H1 (cell line): ENCODE results near the gene RMND5A. TPM values are rescaled to one million over a fixed set of nuclear protein-coding genes. Genes with fewer than 3 reads are reported as not detected.

Experiments
- CTCF ChIA-PET: fragments of 300-600 bp; sonication (Branson Sonifier 250); formaldehyde crosslinking; loops from one replicate; lab custom pipeline; 2021; ENCODE audit not compliant: partially characterized antibody; lab: Charles Lee
- POLR2A ChIA-PET: fragments of 300-600 bp; sonication (Branson Sonifier 250); formaldehyde crosslinking; loops from one replicate; lab custom pipeline; 2021; ENCODE audit warnings: inconsistent platforms; ENCODE audit not compliant: partially characterized antibody; lab: Charles Lee
- DNase-seq, 2 experiments: peaks; one replicate each; pipeline versions ENCODE4 v3.0.0 to v3.0.0-alpha.2; 2010 to 2022; ENCODE audit warnings: low spot score in 2 of 2, low read depth in 1 of 2, mixed read lengths in 1 of 2
- FAIRE-seq: peaks from 2 replicates; lab custom pipeline; 2011; peaks lifted over from hg19 to GRCh38; lab: Jason Lieb, UNC
- H2AFZ ChIP-seq: 2 replicates; pipeline ENCODE4 v1.8.1; 2012; ENCODE audit warnings: low read length, inconsistent platforms
- H2AK5ac ChIP-seq: 2 replicates; pipeline ENCODE4 v1.6.1; 2013; ENCODE audit warnings: low read depth, low read length
- H2BK120ac ChIP-seq: replicated peaks from 2 replicates; pipeline ENCODE3; 2013; ENCODE audit warnings: low read depth, low read length, inconsistent platforms
- H2BK12ac ChIP-seq: 2 replicates; pipeline ENCODE4 v1.6.1; 2013; ENCODE audit warnings: low read depth, low read length
- H2BK15ac ChIP-seq: 2 replicates; pipeline ENCODE4 v1.6.1; 2013; ENCODE audit warnings: low read length
- H2BK20ac ChIP-seq: 2 replicates; pipeline ENCODE4 v1.6.1; 2013; ENCODE audit warnings: low read length
- H2BK5ac ChIP-seq: 2 replicates; pipeline ENCODE4 v1.6.1; 2013; ENCODE audit warnings: low read depth, low read length
- H3K14ac ChIP-seq: 2 replicates; pipeline ENCODE4 v1.6.1; 2013; ENCODE audit warnings: inconsistent platforms; ENCODE audit not compliant: insufficient read length
- H3K18ac ChIP-seq: 2 replicates; pipeline ENCODE4 v1.6.1; 2013; ENCODE audit warnings: low read length; ENCODE audit errors: extremely low read depth
- H3K23ac ChIP-seq: 2 replicates; pipeline ENCODE4 v1.6.1; 2013; ENCODE audit warnings: inconsistent platforms; ENCODE audit not compliant: insufficient read length
- H3K23me2 ChIP-seq: 2 replicates; pipeline ENCODE4 v1.6.1; 2013; ENCODE audit warnings: low read depth, low read length
- H3K27ac ChIP-seq: 2 replicates; pipeline ENCODE4 v1.6.1; 2011; ENCODE audit warnings: low read depth, low read length, inconsistent platforms
- H3K27me3 ChIP-seq, 4 experiments: replicated peaks in 1 of 4; 1 replicate in 1 of 4; 2 replicates in 3 of 4; pipeline versions ENCODE4 v1.6.1 to v1.8.1; 2011 to 2013; ENCODE audit warnings: low read length in 3 of 4, mild to moderate bottlenecking in 3 of 4, inconsistent platforms in 2 of 4, mixed read lengths in 2 of 4, moderate library complexity in 1 of 4; ENCODE audit not compliant: control insufficient read depth in 3 of 4, insufficient read depth in 3 of 4; ENCODE audit errors: extremely low read depth in 1 of 4
- H3K36me3 ChIP-seq, 4 experiments: 2 replicates each; pipeline versions ENCODE4 v1.6.1 to v1.8.1; 2011 to 2013; ENCODE audit warnings: mild to moderate bottlenecking in 4 of 4, low read length in 3 of 4, moderate library complexity in 2 of 4, control low read depth in 1 of 4, inconsistent platforms in 1 of 4; ENCODE audit not compliant: insufficient read depth in 4 of 4, control insufficient read depth in 2 of 4
- H3K4ac ChIP-seq: replicated peaks from 2 replicates; pipeline ENCODE3; 2013; ENCODE audit warnings: low read length, low read depth, mixed read lengths, inconsistent platforms; ENCODE audit not compliant: insufficient read length
- H3K4me1 ChIP-seq, 4 experiments: replicated peaks in 1 of 4; 1 replicate in 1 of 4; 2 replicates in 3 of 4; pipeline versions ENCODE4 v1.6.1 to v1.8.1; 2011 to 2013; ENCODE audit warnings: low read length in 3 of 4, inconsistent platforms in 2 of 4, mixed read lengths in 1 of 4; ENCODE audit not compliant: insufficient read depth in 4 of 4, control insufficient read depth in 3 of 4
- H3K4me2 ChIP-seq, 2 experiments: 2 replicates each; pipeline versions ENCODE4 v1.6.1 to v1.8.1; 2011 to 2013; ENCODE audit warnings: low read depth in 2 of 2, low read length in 2 of 2, control low read depth in 1 of 2, inconsistent platforms in 1 of 2, mild to moderate bottlenecking in 1 of 2; ENCODE audit not compliant: insufficient read depth in 1 of 2
- H3K4me3 ChIP-seq, 4 experiments: fragments of 200-600, 300-600 bp in 1 of 4; sonication (generic), shearing (Covaris generic), sonication (Bioruptor Twin) in 1 of 4; 2 replicates each; pipeline versions ENCODE4 v1.5.1 to v1.8.1; 2011 to 2016; ENCODE audit warnings: low read length in 4 of 4, low read depth in 3 of 4, control low read depth in 2 of 4, inconsistent platforms in 2 of 4, mild to moderate bottlenecking in 2 of 4, mixed read lengths in 1 of 4, moderate library complexity in 1 of 4; ENCODE audit not compliant: insufficient read depth in 2 of 4; ENCODE audit errors: extremely low read depth in 1 of 4
- H3K56ac ChIP-seq: replicated peaks from 2 replicates; pipeline ENCODE3; 2013; ENCODE audit warnings: low read depth, mild to moderate bottlenecking, mixed read lengths, low read length, inconsistent platforms; ENCODE audit not compliant: insufficient read length
- H3K79me1 ChIP-seq: 2 replicates; pipeline ENCODE4 v1.6.1; 2013; ENCODE audit warnings: low read depth, low read length, control low read depth
- H3K79me2 ChIP-seq, 2 experiments: 2 replicates each; pipeline versions ENCODE4 v1.6.1 to v1.8.1; 2012 to 2013; ENCODE audit warnings: low read length in 2 of 2, mild to moderate bottlenecking in 2 of 2, inconsistent platforms in 1 of 2; ENCODE audit not compliant: insufficient read depth in 2 of 2, control insufficient read depth in 1 of 2
- H3K9ac ChIP-seq, 4 experiments: replicated peaks in 1 of 4; 1 replicate in 1 of 4; 2 replicates in 3 of 4; pipeline versions ENCODE4 v1.6.1 to v1.8.1; 2011 to 2013; ENCODE audit warnings: low read depth in 3 of 4, low read length in 3 of 4, control low read depth in 2 of 4, mild to moderate bottlenecking in 2 of 4, moderate library complexity in 2 of 4, inconsistent platforms in 1 of 4; ENCODE audit errors: extremely low read depth in 1 of 4
- H3K9me3 ChIP-seq, 2 experiments: 2 replicates each; pipeline versions ENCODE4 v1.6.1 to v1.8.1; 2012 to 2013; ENCODE audit warnings: mild to moderate bottlenecking in 2 of 2, moderate library complexity in 2 of 2, control low read depth in 1 of 2, inconsistent platforms in 1 of 2, low read depth in 1 of 2, low read length in 1 of 2, mixed read lengths in 1 of 2; ENCODE audit not compliant: insufficient read depth in 2 of 2
- H4K20me1 ChIP-seq, 2 experiments: replicated peaks in 1 of 2; 2 replicates each; pipeline versions ENCODE3 to v1.8.1; 2011 to 2013; ENCODE audit warnings: inconsistent platforms in 2 of 2, low read length in 2 of 2, mild to moderate bottlenecking in 1 of 2; ENCODE audit not compliant: insufficient read depth in 2 of 2, control insufficient read depth in 1 of 2
- H4K5ac ChIP-seq: 2 replicates; pipeline ENCODE4 v1.6.1; 2013; ENCODE audit warnings: low read length, low read depth, mixed read lengths, inconsistent platforms; ENCODE audit not compliant: insufficient read length
- H4K8ac ChIP-seq: 2 replicates; pipeline ENCODE4 v1.8.0; 2013; ENCODE audit warnings: mild to moderate bottlenecking, moderate library complexity, low read length, inconsistent platforms; ENCODE audit not compliant: insufficient read depth; ENCODE audit errors: extremely low read depth
- H4K91ac ChIP-seq: replicated peaks from 2 replicates; pipeline ENCODE3; 2013; ENCODE audit warnings: low read length, mixed read lengths, inconsistent platforms; ENCODE audit not compliant: insufficient read length
- BCL11A ChIP-seq, 2 experiments: IDR thresholded peaks; one replicate each; pipeline ENCODE4 v1.6.1; 2011; ENCODE audit warnings: low read depth in 2 of 2, low read length in 2 of 2, mild to moderate bottlenecking in 2 of 2
- BRCA1 ChIP-seq: IDR thresholded peaks from 2 replicates; pipeline ENCODE4 v1.6.1; 2012; ENCODE audit warnings: low read depth, low read length, improper control_type of control experiment
- EGR1 ChIP-seq: IDR thresholded peaks from 2 replicates; pipeline ENCODE4 v1.6.1; 2011; ENCODE audit warnings: low read depth, low read length, borderline replicate concordance
- HDAC2 ChIP-seq, 2 experiments: fragments of 300-600 bp in 1 of 2; sonication (generic) in 1 of 2; IDR thresholded peaks; 2 replicates each; pipeline ENCODE4 v1.6.1; 2011 to 2012; ENCODE audit warnings: low read depth in 2 of 2, low read length in 2 of 2, mild to moderate bottlenecking in 2 of 2, moderate library complexity in 2 of 2, borderline replicate concordance in 1 of 2, inconsistent platforms in 1 of 2
- JUND ChIP-seq: IDR thresholded peaks from 2 replicates; pipeline ENCODE4 v1.6.1; 2011; ENCODE audit warnings: mild to moderate bottlenecking, improper control_type of control experiment, low read length
- KDM1A ChIP-seq: fragments of 200-600, 300-600 bp; sonication (generic); IDR thresholded peaks from 2 replicates; pipeline ENCODE4 v1.7.1; 2016; ENCODE audit warnings: mild to moderate bottlenecking, low read length, borderline replicate concordance
- NRF1 ChIP-seq: IDR thresholded peaks from 2 replicates; pipeline ENCODE4 v1.6.1; 2011; ENCODE audit warnings: mild to moderate bottlenecking, low read depth, low read length, improper control_type of control experiment
- SP2 ChIP-seq: IDR thresholded peaks from 2 replicates; pipeline ENCODE4 v1.6.1; 2012; ENCODE audit warnings: mild to moderate bottlenecking, low read length, inconsistent platforms
- TAF1 ChIP-seq: IDR thresholded peaks from 2 replicates; pipeline ENCODE4 v1.6.1; 2011; ENCODE audit warnings: mild to moderate bottlenecking, low read depth, low read length
- YY1 ChIP-seq: IDR thresholded peaks from 2 replicates; pipeline ENCODE4 v1.6.1; 2011; ENCODE audit warnings: low read depth, mild to moderate bottlenecking, low read length
- WGBS, 2 experiments: shearing (Covaris generic) in 1 of 2; methylation state at CpG; one replicate each; pipeline versions ENCODE4 v1.1.6 to v1.1.7; 2013 to 2015; ENCODE audit warnings: low lambda C conversion rate in 2 of 2, mixed read lengths in 2 of 2, inconsistent platforms in 1 of 2, low coverage in 1 of 2, missing lambda C conversion rate in 1 of 2; ENCODE audit not compliant: insufficient replicate concordance in 2 of 2, insufficient coverage in 1 of 2, insufficient read length in 1 of 2; ENCODE audit errors: extremely low coverage in 1 of 2, missing lambda C conversion rate in 1 of 2; 5-methylcytosine and 5-hydroxymethylcytosine counted together
- polyA plus RNA-seq, 7 experiments: library from polyadenylated mRNA; depleted of rRNA in 3 of 7; stranded (reverse) in 5 of 7; unstranded in 2 of 7; fragments of >200 nt in 5 of 7; fragments of 200-250 nt in 2 of 7; gene quantifications; 1 replicate in 5 of 7; 2 replicates in 1 of 7; 4 replicates in 1 of 7; pipeline versions ENCODE4 v1.2.1 to v1.2.3, GENCODE V29; 2011 to 2013; ENCODE audit warnings: missing spikeins in 2 of 7, mixed read lengths in 2 of 7
- total RNA-seq: library from RNA; stranded (reverse); fragmentation: NEBNext Ultra II Directional; extraction: Animal tissue kit (Norgen Biotek cat#: 25700); gene quantifications from 2 replicates; pipeline ENCODE4 v1.2.1, GENCODE V29; 2021
- TF ChIP-seq, protein P1 (sequence below): IDR thresholded peaks from 2 replicates; pipeline ENCODE4 v1.6.1; 2012; ENCODE audit warnings: inconsistent platforms

Gene RMND5A
- total and polyA plus RNA-seq, 2 of the 8 experiments (the other 6 are each of a cell fraction or from before 2014, with no cell fraction given), result 21.0 to 66.2 TPM

DNA sequence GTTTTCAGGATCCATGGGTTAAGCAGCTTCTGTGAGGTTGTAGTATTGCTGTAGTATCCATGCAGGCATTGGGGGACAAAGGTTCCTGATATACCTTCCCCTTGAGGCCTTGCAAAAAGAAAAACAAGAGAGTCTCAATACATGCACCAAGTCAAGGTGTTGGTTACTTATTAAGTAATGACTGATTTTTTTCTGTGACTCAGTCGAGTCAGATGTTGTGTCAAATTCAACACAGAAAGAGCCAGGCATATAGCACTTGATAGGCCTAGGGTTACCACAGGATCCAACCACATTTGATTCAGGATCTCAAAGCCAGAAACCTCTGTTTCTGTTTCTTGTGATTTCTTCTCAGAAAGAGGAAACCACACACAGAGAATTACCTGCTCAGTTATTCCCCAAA, 95.5 kb downstream of the RMND5A start:
- Histone ChIP-seq H3K79me2 (no peaks in the 10 kb centered on the region), H4K8ac (no peak overlapping the region), H3K56ac (no peak overlapping the region), H3K23me2 (no peaks in the 10 kb centered on the region; the same call in 1 of the 2 replicates), H3K9me3 (no peaks in the 10 kb centered on the region), H2BK20ac (no peak overlapping the region), H3K4me1 (no peaks in the 10 kb centered on the region), H3K9ac (no peak overlapping the region), H2BK12ac (no peak overlapping the region), H3K4me2 (no peak overlapping the region), H3K27me3 (no peaks in the 10 kb centered on the region), H3K36me3 (no peaks in the 10 kb centered on the region), H4K91ac (no peak overlapping the region), H4K5ac (no peak overlapping the region), H3K14ac (no peak overlapping the region), H3K4me3 (no peak overlapping the region), H3K79me1 (no peaks in the 10 kb centered on the region), H4K20me1 (no peaks in the 10 kb centered on the region), H3K18ac (no peak overlapping the region), H3K27ac (no peak overlapping the region), H2AFZ (no peak overlapping the region), H2BK15ac (no peak overlapping the region), H3K23ac (no peak overlapping the region), H2AK5ac (no peak overlapping the region), H2BK120ac (no peak overlapping the region), H3K4ac (no peak overlapping the region), H2BK5ac (no peak overlapping the region)
- FAIRE-seq, result no peak
- TF ChIP-seq BCL11A (IDR thresholded peaks at IDR 0.05; ENCODE audit: low read depth in 2 of 2, low read length in 2 of 2) (no peak), YY1 (no peak), KDM1A (no peak), NRF1 (no peak), SP2 (no peak), JUND (no peak), HDAC2 (IDR thresholded peaks at IDR 0.05; ENCODE audit: borderline replicate concordance in 1 of 2, low read depth in 2 of 2, low read length in 2 of 2) (no peak), BRCA1 (no peak), TAF1 (no peak), EGR1 (no peak)
- TF ChIP-seq, protein P1, sequence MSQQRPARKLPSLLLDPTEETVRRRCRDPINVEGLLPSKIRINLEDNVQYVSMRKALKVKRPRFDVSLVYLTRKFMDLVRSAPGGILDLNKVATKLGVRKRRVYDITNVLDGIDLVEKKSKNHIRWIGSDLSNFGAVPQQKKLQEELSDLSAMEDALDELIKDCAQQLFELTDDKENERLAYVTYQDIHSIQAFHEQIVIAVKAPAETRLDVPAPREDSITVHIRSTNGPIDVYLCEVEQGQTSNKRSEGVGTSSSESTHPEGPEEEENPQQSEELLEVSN, result no peak
- POLR2A ChIA-PET, result no interaction called here
- WGBS, 2 experiments, result 95% methylated on average over 1 of the region's 1 CpG; no CpG with 5 or more reads in 1 of the 2 experiments
- CTCF ChIA-PET, result no interaction called here
- no peak for DNase-seq
